Measurements from ENCODE around the gene AOPEP.

The AOPEP gene

DNA sequence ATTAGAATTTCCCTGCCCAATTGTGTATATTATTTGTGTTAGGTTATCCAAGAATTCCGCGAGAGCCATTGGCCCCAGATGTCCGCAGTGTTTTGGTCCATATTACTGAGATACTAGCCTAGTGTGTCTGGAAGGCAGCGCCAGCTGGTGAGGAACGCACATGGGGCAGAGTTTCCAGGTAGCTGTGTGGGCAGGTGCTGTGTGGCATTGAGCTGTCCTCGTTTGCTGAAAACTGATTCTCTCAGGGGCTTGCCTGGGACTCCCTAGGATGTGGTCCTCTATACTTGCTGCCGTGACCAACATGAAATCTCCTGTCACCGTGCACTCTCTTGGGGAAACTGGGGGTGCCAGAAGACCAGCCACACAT, 302.3 kb downstream of the AOPEP start:
- H3K27ac ChIP-seq (ENCODE audit: low read depth, low read length) = no peak overlapping the region
- H2AFZ ChIP-seq (ENCODE audit: low read depth, low read length, severe bottlenecking) = no peak overlapping the region
- no peaks in the 10 kb centered on the region for H3K9me2 ChIP-seq (replicated peaks; ENCODE audit: insufficient read depth, low read length)
- no peaks in the 10 kb centered on the region for H3K79me2 ChIP-seq (ENCODE audit: insufficient read depth, low read length)
- no peaks in the 10 kb centered on the region for H4K20me1 ChIP-seq (ENCODE audit: low read depth, low read length)
- no peak overlapping the region for H3K9ac ChIP-seq (ENCODE audit: low read length)
- H3K4me2 ChIP-seq (ENCODE audit: low read depth, low read length, poor library complexity, severe bottlenecking) = no peak overlapping the region
- H3K9me3 ChIP-seq (ENCODE audit: insufficient read depth, low read length) = no peaks in the 10 kb centered on the region
- no peaks in the 10 kb centered on the region for H3K27me3 ChIP-seq (ENCODE audit: low read length)
- TF ChIP-seq, protein P1, sequence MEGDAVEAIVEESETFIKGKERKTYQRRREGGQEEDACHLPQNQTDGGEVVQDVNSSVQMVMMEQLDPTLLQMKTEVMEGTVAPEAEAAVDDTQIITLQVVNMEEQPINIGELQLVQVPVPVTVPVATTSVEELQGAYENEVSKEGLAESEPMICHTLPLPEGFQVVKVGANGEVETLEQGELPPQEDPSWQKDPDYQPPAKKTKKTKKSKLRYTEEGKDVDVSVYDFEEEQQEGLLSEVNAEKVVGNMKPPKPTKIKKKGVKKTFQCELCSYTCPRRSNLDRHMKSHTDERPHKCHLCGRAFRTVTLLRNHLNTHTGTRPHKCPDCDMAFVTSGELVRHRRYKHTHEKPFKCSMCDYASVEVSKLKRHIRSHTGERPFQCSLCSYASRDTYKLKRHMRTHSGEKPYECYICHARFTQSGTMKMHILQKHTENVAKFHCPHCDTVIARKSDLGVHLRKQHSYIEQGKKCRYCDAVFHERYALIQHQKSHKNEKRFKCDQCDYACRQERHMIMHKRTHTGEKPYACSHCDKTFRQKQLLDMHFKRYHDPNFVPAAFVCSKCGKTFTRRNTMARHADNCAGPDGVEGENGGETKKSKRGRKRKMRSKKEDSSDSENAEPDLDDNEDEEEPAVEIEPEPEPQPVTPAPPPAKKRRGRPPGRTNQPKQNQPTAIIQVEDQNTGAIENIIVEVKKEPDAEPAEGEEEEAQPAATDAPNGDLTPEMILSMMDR (IDR thresholded peaks at IDR 0.05; ENCODE audit: insufficient read depth, low read length, poor library complexity, severe bottlenecking) = no peak
- TF ChIP-seq EZH2phosphoT487 (conservative IDR thresholded peaks at IDR 0.05; ENCODE audit: low read length) = no peak
- H3K36me3 ChIP-seq (ENCODE audit: low read length) = no peaks in the 10 kb centered on the region
- H3F3A ChIP-seq (ENCODE audit: insufficient read depth) = no peaks in the 10 kb centered on the region
- H3K4me3 ChIP-seq (ENCODE audit: insufficient read depth, low read length, poor library complexity, severe bottlenecking) = no peak overlapping the region

GRCh38 chr9:95029288-95029687, 302.8 kb downstream of the AOPEP start:
- Histone ChIP-seq H3K27me3 (ENCODE audit: low read length) (no peaks in the 10 kb centered on the region), H3K9me3 (ENCODE audit: insufficient read depth, low read length) (no peaks in the 10 kb centered on the region), H3K27ac (ENCODE audit: low read depth, low read length) (no peak overlapping the region), H3K4me3 (ENCODE audit: insufficient read depth, low read length, poor library complexity, severe bottlenecking) (no peak overlapping the region), H3K4me2 (ENCODE audit: low read depth, low read length, poor library complexity, severe bottlenecking) (no peak overlapping the region), H3K9ac (ENCODE audit: low read length) (no peak overlapping the region), H3K36me3 (ENCODE audit: low read length) (no peaks in the 10 kb centered on the region), H3F3A (ENCODE audit: insufficient read depth) (no peaks in the 10 kb centered on the region), H4K20me1 (ENCODE audit: low read depth, low read length) (no peaks in the 10 kb centered on the region), H3K9me2 (replicated peaks; ENCODE audit: insufficient read depth, low read length) (no peaks in the 10 kb centered on the region), H2AFZ (ENCODE audit: low read depth, low read length, severe bottlenecking) (no peak overlapping the region), H3K79me2 (ENCODE audit: insufficient read depth, low read length) (no peaks in the 10 kb centered on the region)
- TF ChIP-seq, protein P1 (IDR thresholded peaks at IDR 0.05; ENCODE audit: insufficient read depth, low read length, poor library complexity, severe bottlenecking) = no peak
- no peak for TF ChIP-seq EZH2phosphoT487 (conservative IDR thresholded peaks at IDR 0.05; ENCODE audit: low read length)

DNA sequence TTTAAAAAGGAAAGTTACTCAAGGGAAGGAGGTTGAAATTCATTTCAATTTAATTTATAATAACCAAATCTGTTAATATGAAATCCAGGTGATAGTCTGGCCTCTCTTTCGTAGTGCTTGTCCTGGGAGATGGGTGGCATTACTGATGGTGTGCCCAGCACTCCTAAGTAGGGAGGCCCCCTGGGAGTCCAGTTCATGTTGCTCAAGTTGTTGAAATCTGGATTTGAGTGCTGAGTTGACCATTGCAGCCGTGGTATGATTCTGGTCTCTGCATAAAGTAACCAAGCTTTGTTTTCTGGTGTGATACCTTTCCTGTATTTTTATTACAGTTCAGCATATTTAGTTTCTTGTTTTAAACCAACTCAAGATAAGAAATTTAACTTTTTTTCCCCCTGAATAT, 303.2 kb downstream of the AOPEP start:
- H3F3A ChIP-seq (ENCODE audit: insufficient read depth) = no peaks in the 10 kb centered on the region
- H4K20me1 ChIP-seq (ENCODE audit: low read depth, low read length) = no peaks in the 10 kb centered on the region
- TF ChIP-seq, protein P1 (IDR thresholded peaks at IDR 0.05; ENCODE audit: insufficient read depth, low read length, poor library complexity, severe bottlenecking) = no peak
- no peak for TF ChIP-seq EZH2phosphoT487 (conservative IDR thresholded peaks at IDR 0.05; ENCODE audit: low read length)
- no peaks in the 10 kb centered on the region for H3K9me2 ChIP-seq (replicated peaks; ENCODE audit: insufficient read depth, low read length)
- no peak overlapping the region for H3K4me2 ChIP-seq (ENCODE audit: low read depth, low read length, poor library complexity, severe bottlenecking)
- no peak overlapping the region for H3K4me3 ChIP-seq (ENCODE audit: insufficient read depth, low read length, poor library complexity, severe bottlenecking)
- no peak overlapping the region for H2AFZ ChIP-seq (ENCODE audit: low read depth, low read length, severe bottlenecking)
- H3K36me3 ChIP-seq (ENCODE audit: low read length) = no peaks in the 10 kb centered on the region
- H3K79me2 ChIP-seq (ENCODE audit: insufficient read depth, low read length) = no peaks in the 10 kb centered on the region
- no peak overlapping the region for H3K9ac ChIP-seq (ENCODE audit: low read length)
- no peaks in the 10 kb centered on the region for H3K9me3 ChIP-seq (ENCODE audit: insufficient read depth, low read length)
- H3K27me3 ChIP-seq (ENCODE audit: low read length) = no peaks in the 10 kb centered on the region
- H3K27ac ChIP-seq (ENCODE audit: low read depth, low read length) = no peak overlapping the region

DNA sequence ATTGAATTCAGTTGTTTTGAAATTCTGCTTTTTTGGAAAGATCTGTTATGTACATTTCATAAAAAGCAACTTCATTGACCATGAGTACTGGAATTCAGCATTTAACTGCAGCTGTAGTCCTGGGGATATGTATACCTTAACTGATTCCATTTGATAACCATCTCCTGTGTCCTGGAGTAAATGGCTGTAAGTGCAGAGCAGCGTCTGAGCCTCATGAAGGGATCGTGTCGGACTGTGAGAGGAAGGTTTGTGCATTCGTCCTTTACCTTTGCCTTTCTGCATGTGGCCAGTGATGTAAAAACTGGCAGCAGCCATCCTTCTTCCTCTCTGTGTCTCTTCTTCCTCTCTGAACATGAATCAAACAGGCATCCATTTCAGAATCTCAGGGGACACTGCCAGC, 303.8 kb downstream of the AOPEP start:
- H3K9me3 ChIP-seq (ENCODE audit: insufficient read depth, low read length) = no peaks in the 10 kb centered on the region
- no peaks in the 10 kb centered on the region for H4K20me1 ChIP-seq (ENCODE audit: low read depth, low read length)
- H3K9me2 ChIP-seq (replicated peaks; ENCODE audit: insufficient read depth, low read length) = no peaks in the 10 kb centered on the region
- no peak overlapping the region for H3K4me2 ChIP-seq (ENCODE audit: low read depth, low read length, poor library complexity, severe bottlenecking)
- no peak overlapping the region for H2AFZ ChIP-seq (ENCODE audit: low read depth, low read length, severe bottlenecking)
- H3F3A ChIP-seq (ENCODE audit: insufficient read depth) = no peaks in the 10 kb centered on the region
- no peak overlapping the region for H3K9ac ChIP-seq (ENCODE audit: low read length)
- H3K27me3 ChIP-seq (ENCODE audit: low read length) = no peaks in the 10 kb centered on the region
- H3K79me2 ChIP-seq (ENCODE audit: insufficient read depth, low read length) = no peaks in the 10 kb centered on the region
- H3K36me3 ChIP-seq (ENCODE audit: low read length) = no peaks in the 10 kb centered on the region
- TF ChIP-seq, protein P1 (IDR thresholded peaks at IDR 0.05; ENCODE audit: insufficient read depth, low read length, poor library complexity, severe bottlenecking) = no peak
- TF ChIP-seq EZH2phosphoT487 (conservative IDR thresholded peaks at IDR 0.05; ENCODE audit: low read length) = no peak
- no peak overlapping the region for H3K27ac ChIP-seq (ENCODE audit: low read depth, low read length)
- H3K4me3 ChIP-seq (ENCODE audit: insufficient read depth, low read length, poor library complexity, severe bottlenecking) = no peak overlapping the region

Measured in SU-DHL-6 (cell line).